DMS 273 (cell line): ENCODE data around the gene CACNA1E.

Experiments
- DNase-seq: peaks from one replicate; lab custom pipeline; 2025; ENCODE audit not compliant: unreplicated experiment; lab: John Stamatoyannopoulos, UW

CACNA1E gene

GRCh38 chr1:181630838-181631237 is 147.5 kb downstream of the CACNA1E start:
- DNase-seq = no peak

GRCh38 chr1:181632492-181632891 is 149.2 kb downstream of the CACNA1E start:
- no peak for DNase-seq

- no peak for DNase-seq
Measured at GRCh38 chr1:181632960-181633359, 149.6 kb downstream of the CACNA1E start.

GRCh38 chr1:181635110-181635509 is 151.8 kb downstream of the CACNA1E start:
- no peak for DNase-seq

DNA sequence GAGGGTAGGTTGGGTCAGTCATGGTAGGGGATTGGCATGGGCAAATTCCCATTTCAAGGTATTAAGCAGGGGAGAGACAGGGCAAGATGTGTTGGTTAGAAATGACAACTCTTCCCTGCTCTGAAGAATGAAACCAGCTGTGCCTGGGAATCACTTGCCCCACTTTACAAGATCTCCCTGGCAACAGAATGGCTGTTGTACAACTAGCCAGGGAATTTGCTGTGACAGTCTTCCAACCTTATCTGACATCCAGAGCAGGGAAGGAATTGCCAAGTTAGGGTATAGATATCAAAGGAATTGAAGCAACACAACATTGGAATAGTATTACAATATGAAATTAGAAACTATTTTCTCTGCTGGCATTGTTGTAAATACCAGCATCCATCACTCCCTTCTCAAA is 154.7 kb downstream of the CACNA1E start:
- DNase-seq = no peak

DNA sequence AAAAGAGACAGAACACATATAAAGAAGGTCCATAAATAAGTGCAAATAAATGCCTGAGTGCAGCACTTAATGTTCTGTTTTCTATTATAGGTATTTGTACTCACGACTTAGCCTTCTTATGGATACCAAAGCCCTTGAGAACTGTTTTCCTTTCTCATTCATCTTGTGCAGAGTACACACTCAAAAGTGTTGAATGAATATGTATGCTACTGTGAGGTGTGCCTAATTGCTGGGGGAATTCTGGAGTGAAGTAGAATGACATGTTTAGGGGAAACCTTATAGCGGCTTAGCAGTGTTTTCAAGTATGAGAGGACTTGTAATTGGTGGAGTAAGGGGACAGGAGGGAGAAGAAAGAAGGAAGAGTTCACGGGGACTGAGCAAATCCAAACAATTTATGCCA is 157.6 kb downstream of the CACNA1E start:
- no peak for DNase-seq

DNA sequence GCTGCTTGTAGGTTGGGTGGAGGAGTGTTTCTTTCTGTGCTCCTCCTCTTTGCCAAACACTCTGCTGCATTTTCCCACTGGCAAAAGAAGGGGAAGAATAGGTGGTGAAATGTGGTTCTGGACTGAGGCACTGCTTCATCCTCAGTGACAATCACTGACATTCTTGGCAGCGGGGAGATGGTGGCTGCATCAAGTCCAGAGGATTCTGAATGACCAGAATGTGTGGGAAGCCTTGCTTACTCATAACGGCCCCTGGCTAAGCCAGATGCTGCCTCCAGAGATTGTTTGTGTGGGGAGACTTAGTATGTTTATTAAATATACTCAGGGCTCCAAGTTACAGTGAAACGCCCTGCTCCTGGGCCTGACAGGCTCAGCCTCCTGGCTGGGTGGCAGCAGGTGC is 160.3 kb downstream of the CACNA1E start:
- DNase-seq = no peak

- DNase-seq = no peak
Measured at GRCh38 chr1:181645171-181645570, 161.9 kb downstream of the CACNA1E start.

DNA sequence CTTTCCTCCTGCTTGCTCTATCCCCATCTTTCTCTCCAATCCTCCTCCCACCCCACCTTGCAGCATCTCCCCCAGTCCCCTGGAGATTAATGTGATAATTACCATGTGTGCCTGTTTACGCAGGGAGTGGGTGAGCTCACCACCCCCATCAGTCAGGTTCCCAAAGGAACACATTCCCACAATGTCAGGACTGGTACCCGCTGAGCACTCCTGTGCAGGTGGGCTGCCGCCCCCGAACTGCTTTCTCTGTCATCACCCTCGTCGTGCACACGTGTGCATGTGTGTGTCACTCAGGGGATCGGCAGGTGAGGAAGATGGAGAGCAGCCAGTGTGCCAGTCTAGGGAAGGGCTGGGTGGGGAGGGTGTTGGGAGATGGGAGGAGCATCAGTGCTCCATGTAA is 163.4 kb downstream of the CACNA1E start:
- no peak for DNase-seq

DNA sequence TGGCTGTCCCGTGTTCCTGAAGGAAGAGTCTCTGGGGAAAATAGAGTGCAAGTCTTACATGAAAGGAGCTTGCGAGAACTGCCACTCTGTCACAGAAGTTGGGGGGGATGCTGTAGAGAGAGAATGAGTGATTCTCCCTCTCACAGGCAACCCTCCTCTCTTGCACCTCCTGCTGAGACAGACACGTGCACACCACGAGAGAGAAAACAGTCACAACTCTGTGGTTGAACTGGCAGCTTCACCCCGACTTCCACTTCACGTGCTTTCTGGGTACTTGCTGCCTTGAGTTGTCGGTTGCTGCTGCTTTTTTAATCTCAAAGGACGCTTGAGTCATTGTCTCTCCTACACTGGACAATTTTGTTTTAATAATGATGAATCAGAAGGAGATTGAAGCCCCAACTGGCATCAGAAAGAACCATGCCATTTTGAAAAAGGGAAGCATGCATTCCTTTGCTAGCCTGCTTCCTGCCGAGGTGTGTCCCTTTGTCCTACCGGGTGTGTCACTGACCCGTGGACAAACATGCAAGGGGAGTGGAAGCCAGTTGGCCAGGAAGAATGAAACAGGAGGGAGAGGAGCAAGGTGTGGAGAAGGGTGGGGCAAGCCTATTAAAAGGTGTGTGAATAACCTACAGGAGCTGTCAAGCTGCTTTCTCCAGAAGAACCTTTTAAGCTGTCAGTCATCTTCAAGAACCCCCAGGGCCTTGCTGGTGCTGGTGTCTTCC is 164.2 kb downstream of the CACNA1E start:
- no peak for DNase-seq

DNA sequence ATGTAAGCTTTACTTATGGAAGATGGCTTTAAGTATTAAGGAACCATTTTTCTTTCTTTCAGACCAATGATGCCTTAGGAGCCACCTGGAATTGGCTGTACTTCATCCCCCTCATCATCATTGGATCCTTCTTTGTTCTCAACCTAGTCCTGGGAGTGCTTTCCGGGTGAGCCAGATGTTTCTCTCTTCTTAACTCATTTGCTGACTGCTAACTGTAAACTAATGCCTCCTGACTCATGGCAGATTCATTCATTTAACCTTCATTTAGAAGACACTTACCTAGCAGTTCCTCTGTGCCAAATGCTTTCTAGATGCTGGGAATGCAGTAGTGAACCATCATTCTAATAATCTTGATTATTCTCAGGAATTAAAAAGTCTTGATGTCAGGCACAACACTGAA is 168.0 kb downstream of the CACNA1E start:
- no peak for DNase-seq

DNA sequence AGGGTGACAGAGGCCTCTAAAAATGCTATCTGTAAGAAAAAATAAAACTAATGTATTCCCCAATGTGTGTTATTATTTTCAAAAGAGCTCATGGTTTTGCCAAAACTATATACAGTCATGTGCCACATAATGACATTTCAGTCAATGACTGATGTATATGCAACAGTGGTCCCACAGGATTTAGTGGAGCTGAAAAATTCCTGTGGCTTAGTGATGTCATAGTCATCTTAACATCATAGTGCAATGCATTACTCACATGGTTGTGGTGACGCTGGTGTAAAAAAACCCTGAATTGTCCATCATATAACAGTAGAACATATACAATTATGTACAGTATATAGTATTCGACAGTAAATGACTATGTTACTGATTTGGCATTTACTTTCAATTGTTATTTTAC is 172.4 kb downstream of the CACNA1E start:
- DNase-seq = no peak

GRCh38 chr1:181656491-181656890 is 173.2 kb downstream of the CACNA1E start:
- no peak for DNase-seq

DNA sequence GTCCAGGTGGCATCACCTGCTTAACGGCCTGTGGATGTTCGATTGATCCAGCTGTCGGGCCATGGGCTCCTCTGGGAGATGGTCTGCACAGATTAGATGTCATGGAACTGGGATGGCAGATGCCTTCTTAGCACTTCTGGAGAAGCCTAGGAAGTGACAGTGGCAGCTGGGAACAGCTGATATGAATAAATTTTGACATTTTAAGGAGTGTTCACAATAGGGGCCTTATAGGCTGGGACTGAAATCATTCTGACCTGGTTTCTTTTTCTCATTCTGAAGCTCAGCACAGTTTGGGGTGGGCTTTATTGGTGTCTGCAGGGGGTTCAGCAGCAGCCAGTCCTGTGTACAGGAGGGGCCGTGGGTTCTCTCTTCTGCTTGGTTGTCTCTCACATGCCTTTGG is 175.3 kb downstream of the CACNA1E start:
- no peak for DNase-seq

- no peak for DNase-seq
Measured at GRCh38 chr1:181659321-181659957, 176.1 kb downstream of the CACNA1E start.

- DNase-seq = no peak
Measured at GRCh38 chr1:181660621-181661020, 177.3 kb downstream of the CACNA1E start.

GRCh38 chr1:181661569-181661968 is 178.3 kb downstream of the CACNA1E start:
- DNase-seq = no peak

GRCh38 chr1:181662606-181663005 is 179.3 kb downstream of the CACNA1E start:
- no peak for DNase-seq

DNA sequence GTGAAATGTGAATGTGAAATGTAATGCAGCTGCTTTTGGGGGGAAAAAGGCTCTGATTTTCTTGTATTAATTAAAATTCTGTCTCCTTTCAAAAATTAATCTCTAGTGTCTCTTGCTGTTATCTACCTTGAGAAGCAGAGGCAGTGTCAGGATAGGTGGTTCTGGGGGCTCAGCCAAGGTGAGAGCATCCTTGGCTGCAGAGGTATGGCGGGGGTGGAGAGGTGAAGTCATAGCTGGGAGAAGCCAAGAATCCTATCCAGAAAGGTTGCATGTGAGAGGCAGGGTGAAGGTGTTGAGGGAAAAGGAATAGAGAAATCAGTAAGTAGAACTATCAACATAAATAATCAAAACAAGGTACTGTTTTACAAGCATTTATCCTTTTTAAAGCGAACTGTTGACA is 181.2 kb downstream of the CACNA1E start:
- DNase-seq = no peak

GRCh38 chr1:181669246-181669645 is 185.9 kb downstream of the CACNA1E start:
- DNase-seq = no peak

- DNase-seq = no peak
Measured at GRCh38 chr1:181674617-181675016, 191.3 kb downstream of the CACNA1E start.

- no peak for DNase-seq
Measured at GRCh38 chr1:181675091-181675917, 192.0 kb downstream of the CACNA1E start.
